ENCODE data around the gene KLHDC7A.

Gene KLHDC7A

DNA sequence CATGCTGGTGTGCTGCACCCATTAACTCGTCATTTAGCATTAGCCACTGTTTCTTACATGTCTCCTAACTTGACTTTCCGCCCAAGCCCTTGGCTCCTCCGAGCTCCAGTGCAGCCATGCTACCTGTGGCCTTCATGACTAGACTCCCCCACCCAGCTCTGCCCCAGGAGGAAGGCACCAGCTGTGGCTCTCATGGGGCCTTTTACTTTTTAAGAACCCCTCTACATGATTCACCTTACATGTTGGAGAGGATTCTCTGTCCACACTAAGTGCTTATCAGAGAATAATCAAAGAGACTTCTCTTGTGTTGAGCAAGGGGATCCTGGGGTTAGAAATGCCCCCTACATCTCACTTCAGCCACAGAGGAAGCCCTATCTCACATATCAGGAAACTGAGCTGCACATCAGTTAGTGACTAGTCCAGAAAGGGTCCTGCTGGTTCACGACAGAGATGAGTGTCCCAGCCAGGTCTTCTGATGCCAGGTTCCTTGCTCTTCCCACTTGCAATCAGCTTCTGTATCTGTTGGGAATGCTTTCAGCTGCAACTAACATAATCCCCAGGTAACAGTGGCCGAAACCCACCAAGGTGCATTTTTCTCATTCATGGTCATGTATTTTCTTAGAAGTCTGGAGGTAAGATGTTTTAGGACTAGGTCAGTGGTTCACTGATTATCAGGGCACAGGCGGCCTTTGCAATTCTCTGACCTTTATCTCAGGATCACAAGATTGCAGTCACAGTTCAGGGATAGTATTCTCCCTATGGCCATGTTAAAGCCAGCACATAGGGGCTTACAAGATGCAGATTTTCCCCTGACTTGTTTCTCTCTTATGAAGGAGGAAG is 45.9 kb downstream of the KLHDC7A start:
- H3K4me3 ChIP-seq, result no peak overlapping the region
- no peak overlapping the region for H3K27ac ChIP-seq
- no peak for DNase-seq (ENCODE audit: low spot score)
- TF ChIP-seq, protein P1, sequence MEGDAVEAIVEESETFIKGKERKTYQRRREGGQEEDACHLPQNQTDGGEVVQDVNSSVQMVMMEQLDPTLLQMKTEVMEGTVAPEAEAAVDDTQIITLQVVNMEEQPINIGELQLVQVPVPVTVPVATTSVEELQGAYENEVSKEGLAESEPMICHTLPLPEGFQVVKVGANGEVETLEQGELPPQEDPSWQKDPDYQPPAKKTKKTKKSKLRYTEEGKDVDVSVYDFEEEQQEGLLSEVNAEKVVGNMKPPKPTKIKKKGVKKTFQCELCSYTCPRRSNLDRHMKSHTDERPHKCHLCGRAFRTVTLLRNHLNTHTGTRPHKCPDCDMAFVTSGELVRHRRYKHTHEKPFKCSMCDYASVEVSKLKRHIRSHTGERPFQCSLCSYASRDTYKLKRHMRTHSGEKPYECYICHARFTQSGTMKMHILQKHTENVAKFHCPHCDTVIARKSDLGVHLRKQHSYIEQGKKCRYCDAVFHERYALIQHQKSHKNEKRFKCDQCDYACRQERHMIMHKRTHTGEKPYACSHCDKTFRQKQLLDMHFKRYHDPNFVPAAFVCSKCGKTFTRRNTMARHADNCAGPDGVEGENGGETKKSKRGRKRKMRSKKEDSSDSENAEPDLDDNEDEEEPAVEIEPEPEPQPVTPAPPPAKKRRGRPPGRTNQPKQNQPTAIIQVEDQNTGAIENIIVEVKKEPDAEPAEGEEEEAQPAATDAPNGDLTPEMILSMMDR (IDR thresholded peaks at IDR 0.05), result no peak

DNA sequence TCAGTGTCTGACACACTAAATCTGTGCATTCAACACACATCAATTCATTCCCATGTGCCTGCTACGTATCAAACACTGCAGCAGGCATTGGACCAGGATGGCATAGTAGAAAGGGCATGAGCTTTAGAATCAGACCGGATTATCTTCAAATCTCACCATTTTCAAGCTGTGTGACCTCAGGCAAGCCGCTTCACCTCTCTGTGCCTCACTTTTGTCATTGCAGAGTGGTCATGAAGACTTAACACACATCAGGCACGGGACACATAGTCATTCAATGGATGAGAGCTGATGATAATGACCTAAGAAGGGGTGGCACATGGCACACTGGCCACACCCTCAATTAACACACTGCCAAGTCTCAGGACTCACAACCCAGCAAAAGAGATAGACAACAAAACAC is 46.8 kb downstream of the KLHDC7A start:
- H3K27ac ChIP-seq, result no peak overlapping the region
- TF ChIP-seq, protein P1 (IDR thresholded peaks at IDR 0.05), result no peak
- DNase-seq (ENCODE audit: low spot score), result no peak
- H3K4me3 ChIP-seq, result no peak overlapping the region

DNA sequence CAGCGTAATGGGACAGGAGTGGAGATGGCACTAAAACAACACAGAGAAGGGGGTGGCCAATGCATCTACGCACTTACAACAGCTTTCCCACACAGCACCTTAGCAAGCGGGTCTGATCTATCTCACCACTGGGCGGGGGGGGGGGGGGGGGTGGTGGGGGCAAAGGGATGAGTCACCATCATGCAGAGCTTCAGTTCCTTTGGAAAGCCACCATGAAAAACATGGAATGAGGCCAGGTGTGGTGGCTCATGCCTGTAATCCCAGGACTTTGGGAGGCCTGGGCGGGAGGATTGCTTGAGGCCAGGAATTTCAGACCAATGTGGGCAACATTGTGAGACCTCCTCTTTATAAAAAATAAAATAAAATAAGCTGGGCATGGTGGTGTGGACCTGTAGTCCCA is 47.2 kb downstream of the KLHDC7A start:
- H3K27ac ChIP-seq, result no peak overlapping the region
- TF ChIP-seq, protein P1 (IDR thresholded peaks at IDR 0.05), result no peak
- DNase-seq (ENCODE audit: low spot score), result no peak
- no peak overlapping the region for H3K4me3 ChIP-seq

DNA sequence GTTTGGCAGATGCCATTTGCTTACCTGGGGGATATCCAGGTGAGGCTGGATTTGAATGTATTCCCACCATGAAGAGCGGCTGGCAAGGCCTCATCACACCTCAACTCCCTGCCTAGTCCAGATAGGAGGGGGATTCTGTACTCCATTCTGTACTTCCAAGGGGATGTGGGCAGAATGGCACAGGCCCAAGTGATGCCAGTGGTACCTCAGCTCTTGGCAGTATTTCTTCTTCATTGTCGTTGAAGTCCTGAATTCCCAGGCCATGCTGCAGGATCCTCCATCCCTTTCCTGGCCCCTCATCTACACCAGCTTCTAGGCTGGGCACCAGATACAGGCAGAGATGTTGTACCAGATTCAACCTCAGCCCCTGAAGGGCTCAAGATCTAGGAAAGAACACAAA is 47.9 kb downstream of the KLHDC7A start:
- TF ChIP-seq, protein P1 (IDR thresholded peaks at IDR 0.05), result no peak
- peak; percentile 43 for DNase-seq (ENCODE audit: low spot score)

DNA sequence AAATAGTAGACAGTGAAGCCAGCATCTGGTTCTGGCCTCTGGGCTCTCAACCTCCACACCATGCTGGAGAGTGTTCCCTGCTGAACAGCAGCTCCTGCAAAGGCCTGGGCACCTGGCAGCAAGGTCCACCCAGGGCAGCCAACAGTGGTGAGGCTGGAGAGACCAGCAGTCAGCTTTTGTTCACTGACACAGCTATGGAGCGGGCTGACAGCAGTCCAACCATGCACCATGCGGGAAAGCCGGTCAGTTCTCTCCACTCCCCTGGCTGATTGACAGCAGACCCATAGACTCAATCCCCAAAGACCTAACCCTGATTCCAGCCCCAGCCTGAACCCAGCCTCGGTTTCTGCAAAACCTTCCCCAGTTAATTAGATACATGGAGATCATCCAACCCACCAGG is 49.0 kb downstream of the KLHDC7A start:
- no peak overlapping the region for H3K4me3 ChIP-seq
- no peak overlapping the region for H3K27ac ChIP-seq
- TF ChIP-seq, protein P1 (IDR thresholded peaks at IDR 0.05), result no peak
- peak; percentile 47 for DNase-seq (ENCODE audit: low spot score)

More for the DNA sequence above, 47.9 kb downstream of the KLHDC7A start:
- no peak overlapping the region for H3K4me3 ChIP-seq
- H3K27ac ChIP-seq, result no peak overlapping the region

DNA sequence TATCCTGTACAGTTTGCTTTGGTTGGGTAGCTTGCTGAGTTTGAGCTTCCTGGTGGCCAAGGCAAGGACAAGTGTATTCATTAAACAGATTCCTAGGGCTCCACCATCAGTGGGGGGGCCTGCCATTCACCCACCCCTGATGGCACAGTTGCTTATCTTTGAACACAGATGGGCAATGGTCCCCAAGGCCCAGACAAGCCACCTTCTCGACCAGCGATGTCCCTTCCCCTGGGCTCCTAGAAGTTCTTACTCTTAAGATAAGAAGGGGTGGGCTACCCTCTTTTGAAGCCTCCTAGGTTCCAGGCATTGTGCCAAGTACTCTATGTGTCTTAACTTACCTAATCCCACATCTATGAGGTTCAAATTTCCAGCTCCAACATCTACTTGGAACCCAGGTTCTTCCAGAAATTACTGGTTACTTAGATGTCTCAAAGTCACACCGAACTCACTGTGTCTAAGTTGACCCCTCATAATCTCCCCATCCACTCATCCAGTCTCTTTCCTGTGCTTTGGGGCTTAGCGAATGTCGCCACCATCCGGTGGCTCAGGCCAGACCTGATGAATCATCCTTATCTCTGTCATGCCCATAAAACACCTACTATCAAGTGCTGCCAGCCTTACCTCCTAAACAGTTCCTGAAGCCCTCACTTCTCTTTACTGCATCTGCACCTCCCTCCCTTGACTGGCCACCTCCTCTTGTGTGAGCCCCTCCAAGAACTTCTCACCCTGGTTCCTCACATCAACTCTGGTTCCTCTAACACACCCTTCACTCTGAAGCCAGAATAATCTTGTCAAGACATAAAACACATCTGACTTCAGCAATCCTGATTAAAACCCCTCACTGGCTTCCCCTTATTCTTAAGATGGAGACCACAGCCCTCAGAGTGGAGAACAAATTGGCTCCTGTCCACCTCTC is 50.1 kb downstream of the KLHDC7A start:
- peak; percentile 31 for DNase-seq (ENCODE audit: low spot score)
- TF ChIP-seq, protein P1 (IDR thresholded peaks at IDR 0.05), result no peak
- Histone ChIP-seq H3K4me3 (no peak overlapping the region), H3K27ac (no peak overlapping the region)
